ENCODE measurements around the gene PPP1R14C.

DNA sequence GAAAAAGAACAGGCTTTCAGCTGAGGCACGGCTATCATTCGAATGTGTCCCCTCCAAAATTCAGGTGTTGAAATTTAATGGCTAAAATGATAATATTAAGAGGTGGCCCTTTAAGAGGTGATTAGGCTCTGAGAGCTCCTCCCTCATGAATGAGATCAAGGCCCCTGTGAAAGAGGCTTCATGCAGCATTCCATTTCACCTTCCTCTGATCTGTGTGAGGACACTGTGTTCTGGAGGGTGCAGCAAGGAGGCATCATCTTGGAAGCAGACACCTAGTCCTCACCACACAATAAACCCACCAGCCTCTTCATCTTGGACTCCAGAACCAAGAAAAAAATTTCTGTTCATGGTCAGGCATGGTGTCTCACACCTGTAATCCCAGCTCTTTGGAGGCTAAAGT is 56.4 kb downstream of the PPP1R14C start:
- TF ChIP-seq, protein P1, sequence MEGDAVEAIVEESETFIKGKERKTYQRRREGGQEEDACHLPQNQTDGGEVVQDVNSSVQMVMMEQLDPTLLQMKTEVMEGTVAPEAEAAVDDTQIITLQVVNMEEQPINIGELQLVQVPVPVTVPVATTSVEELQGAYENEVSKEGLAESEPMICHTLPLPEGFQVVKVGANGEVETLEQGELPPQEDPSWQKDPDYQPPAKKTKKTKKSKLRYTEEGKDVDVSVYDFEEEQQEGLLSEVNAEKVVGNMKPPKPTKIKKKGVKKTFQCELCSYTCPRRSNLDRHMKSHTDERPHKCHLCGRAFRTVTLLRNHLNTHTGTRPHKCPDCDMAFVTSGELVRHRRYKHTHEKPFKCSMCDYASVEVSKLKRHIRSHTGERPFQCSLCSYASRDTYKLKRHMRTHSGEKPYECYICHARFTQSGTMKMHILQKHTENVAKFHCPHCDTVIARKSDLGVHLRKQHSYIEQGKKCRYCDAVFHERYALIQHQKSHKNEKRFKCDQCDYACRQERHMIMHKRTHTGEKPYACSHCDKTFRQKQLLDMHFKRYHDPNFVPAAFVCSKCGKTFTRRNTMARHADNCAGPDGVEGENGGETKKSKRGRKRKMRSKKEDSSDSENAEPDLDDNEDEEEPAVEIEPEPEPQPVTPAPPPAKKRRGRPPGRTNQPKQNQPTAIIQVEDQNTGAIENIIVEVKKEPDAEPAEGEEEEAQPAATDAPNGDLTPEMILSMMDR (conservative IDR thresholded peaks at IDR 0.05 in 1 of 2, IDR thresholded peaks at IDR 0.05 in 1 of 2; ENCODE audit: low read depth in 1 of 2, low read length in 2 of 2) = no peak
- no peak for TF ChIP-seq EZH2 (IDR thresholded peaks at IDR 0.05; ENCODE audit: low read length, missing control alignments)

Measured in fibroblast of lung (primary cell).